HEK293 (cell line): ENCODE results near the gene AGO4.
A peak's percentile ranks its signal among the peaks of the same experiment; 100 is the strongest.

Source experiments
- BCL11A ChIP-seq: fragments of 450-650 bp; formaldehyde crosslinking; IDR thresholded peaks from 2 replicates; pipeline ENCODE4 v1.5.1; 2016; ENCODE audit warnings: low read depth, missing biosample characterization, missing genetic modification characterization
- GLIS2 ChIP-seq: fragments of 450-650 bp; formaldehyde crosslinking; IDR thresholded peaks from 2 replicates; pipeline ENCODE4 v1.5.1; 2016; ENCODE audit warnings: missing biosample characterization, missing genetic modification characterization
- IKZF3 ChIP-seq: fragments of 450-650 bp; IDR thresholded peaks from 2 replicates; pipeline ENCODE4 v1.5.0; 2018; ENCODE audit warnings: missing biosample characterization, mild to moderate bottlenecking, missing genetic modification characterization, moderate library complexity
- KLF1 ChIP-seq: fragments of 450-650 bp; formaldehyde crosslinking; IDR thresholded peaks from 2 replicates; pipeline ENCODE4 v1.5.1; 2016; ENCODE audit warnings: missing biosample characterization, missing genetic modification characterization
- KLF8 ChIP-seq: fragments of 450-650 bp; formaldehyde crosslinking; IDR thresholded peaks from 2 replicates; pipeline ENCODE4 v1.5.1; 2016; ENCODE audit warnings: missing biosample characterization, missing genetic modification characterization
- SP3 ChIP-seq: fragments of 450-650 bp; formaldehyde crosslinking; IDR thresholded peaks from 2 replicates; pipeline ENCODE4 v1.5.1; 2016; ENCODE audit warnings: missing biosample characterization, missing genetic modification characterization
- SP7 ChIP-seq: fragments of 450-650 bp; formaldehyde crosslinking; IDR thresholded peaks from 2 replicates; pipeline ENCODE4 v1.5.1; 2016; ENCODE audit warnings: missing biosample characterization, missing genetic modification characterization
- TSHZ1 ChIP-seq: fragments of 450-650 bp; formaldehyde crosslinking; IDR thresholded peaks from 2 replicates; pipeline ENCODE4 v1.5.1; 2016; ENCODE audit warnings: missing biosample characterization, missing genetic modification characterization, borderline replicate concordance
- YY1 ChIP-seq: fragments of 450-650 bp; formaldehyde crosslinking; IDR thresholded peaks from 2 replicates; pipeline ENCODE4 v1.5.1; 2018; ENCODE audit warnings: missing biosample characterization, missing genetic modification characterization
- ZBTB17 ChIP-seq: fragments of 450-650 bp; formaldehyde crosslinking; IDR thresholded peaks from 2 replicates; pipeline ENCODE4 v1.5.1; 2016; ENCODE audit warnings: missing biosample characterization, missing genetic modification characterization
- ZFP37 ChIP-seq: fragments of 450-650 bp; formaldehyde crosslinking; IDR thresholded peaks from 2 replicates; pipeline ENCODE4 v1.5.1; 2016; ENCODE audit warnings: missing biosample characterization, missing genetic modification characterization
- ZNF548 ChIP-seq: fragments of 450-650 bp; formaldehyde crosslinking; IDR thresholded peaks from 2 replicates; pipeline ENCODE4 v1.5.1; 2016; ENCODE audit warnings: missing biosample characterization, missing genetic modification characterization
- ZNF660 ChIP-seq: fragments of 450-650 bp; IDR thresholded peaks from 2 replicates; pipeline ENCODE4 v1.5.1; 2018; ENCODE audit warnings: missing biosample characterization, mild to moderate bottlenecking, missing genetic modification characterization
- ZNF785 ChIP-seq: fragments of 450-650 bp; formaldehyde crosslinking; IDR thresholded peaks from 2 replicates; pipeline ENCODE4 v1.5.1; 2016; ENCODE audit warnings: missing biosample characterization, missing genetic modification characterization
- ZNF843 ChIP-seq: fragments of 450-650 bp; formaldehyde crosslinking; IDR thresholded peaks from 2 replicates; pipeline ENCODE4 v1.5.1; 2016; ENCODE audit warnings: missing biosample characterization, missing genetic modification characterization
- ZSCAN16 ChIP-seq: fragments of 450-650 bp; formaldehyde crosslinking; IDR thresholded peaks from 2 replicates; pipeline ENCODE4 v1.5.1; 2016; ENCODE audit warnings: missing biosample characterization, missing genetic modification characterization
- ZSCAN30 ChIP-seq: fragments of 450-650 bp; IDR thresholded peaks from 2 replicates; pipeline ENCODE4 v1.5.1; 2018; ENCODE audit warnings: missing biosample characterization, mild to moderate bottlenecking, missing genetic modification characterization, moderate library complexity
- TF ChIP-seq, protein P1 (sequence below): fragments of 450-650 bp; formaldehyde crosslinking; IDR thresholded peaks from 2 replicates; pipeline ENCODE4 v1.5.1; 2016; ENCODE audit warnings: missing biosample characterization, missing genetic modification characterization, borderline replicate concordance
- TF ChIP-seq, protein P2 (sequence below): IDR thresholded peaks from 2 replicates; pipeline ENCODE4 v1.6.1; 2011; ENCODE audit warnings: mild to moderate bottlenecking, low read depth, low read length, borderline replicate concordance
- TF ChIP-seq, protein P3 (sequence below): fragments of 450-650 bp; formaldehyde crosslinking; IDR thresholded peaks from 2 replicates; pipeline ENCODE4 v1.5.1; 2016; ENCODE audit warnings: missing biosample characterization, missing genetic modification characterization
- TF ChIP-seq, protein P4 (sequence below): fragments of 450-650 bp; formaldehyde crosslinking; IDR thresholded peaks from 2 replicates; pipeline ENCODE4 v1.5.1; 2016; ENCODE audit warnings: missing biosample characterization, missing genetic modification characterization
- TF ChIP-seq, protein P5 (sequence below): fragments of 450-650 bp; formaldehyde crosslinking; IDR thresholded peaks from 2 replicates; pipeline ENCODE4 v1.5.1; 2016; ENCODE audit warnings: missing biosample characterization, missing genetic modification characterization

Gene AGO4

DNA sequence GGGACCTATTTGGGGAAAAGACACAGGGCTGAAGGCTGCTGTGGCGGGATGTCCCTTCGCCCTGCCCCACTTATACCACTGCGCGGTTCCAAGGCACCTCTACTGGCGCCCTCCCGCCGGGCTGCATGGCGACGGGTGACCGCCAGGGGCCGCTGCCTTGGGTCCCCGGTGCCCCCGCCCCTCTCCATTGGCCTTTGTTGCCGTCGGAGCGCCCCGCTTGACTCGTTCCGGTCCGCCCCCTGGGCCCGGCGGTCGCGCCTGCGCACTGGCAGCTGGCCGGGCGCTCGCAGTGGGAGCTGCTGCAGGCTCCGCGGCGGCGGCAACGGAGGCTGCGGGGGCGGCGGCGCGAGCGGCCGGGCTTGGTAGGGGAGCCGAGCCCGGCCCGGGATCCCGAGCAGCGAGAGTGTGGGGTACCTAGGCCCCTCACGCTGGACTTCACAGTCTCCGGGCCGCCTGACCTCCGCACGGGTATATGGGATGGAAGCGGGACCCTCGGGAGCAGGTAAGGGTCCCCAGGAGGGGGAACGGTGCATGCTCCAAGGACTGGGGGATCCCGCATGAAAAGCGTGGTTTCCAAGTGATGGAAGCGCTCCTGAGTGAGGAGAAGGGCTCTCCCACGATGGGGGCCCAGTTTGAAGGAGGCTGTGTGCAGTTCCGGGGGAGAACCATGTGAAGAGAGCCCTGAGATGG is 75.3 kb downstream of the AGO4 start, which contains the start of gene AGO1 (continued):
- TF ChIP-seq ZNF843 (tag by site-specific recombination) (no peak), KLF1 (peak; percentile 49; the same call in 1 of the 2 replicates), ZNF660 (peak; percentile 79), BCL11A (tag by site-specific recombination) (0 out of 2 replicates have a peak, but pooled peaks have one; percentile 18), SP3 (peak; percentile 58), ZNF548 (no peak), TSHZ1 (tag by site-specific recombination) (no peak), ZSCAN16 (tag by site-specific recombination) (no peak), ZNF785 (tag by site-specific recombination) (no peak), ZSCAN30 (tag by site-specific recombination) (peak; percentile 63), GLIS2 (tag by site-specific recombination) (peak; percentile 90), ZFP37 (tag by site-specific recombination) (no peak; the same call in 1 of the 2 replicates), ZBTB17 (tag by site-specific recombination) (no peak; the same call in 1 of the 2 replicates), KLF8 (tag by site-specific recombination) (peak; percentile 58; the same call in 1 of the 2 replicates), IKZF3 (tag by site-specific recombination) (no peak), YY1 (0 out of 2 replicates have a peak, but pooled peaks have one; percentile 40), SP7 (peak; percentile 55)
- TF ChIP-seq, protein P1, sequence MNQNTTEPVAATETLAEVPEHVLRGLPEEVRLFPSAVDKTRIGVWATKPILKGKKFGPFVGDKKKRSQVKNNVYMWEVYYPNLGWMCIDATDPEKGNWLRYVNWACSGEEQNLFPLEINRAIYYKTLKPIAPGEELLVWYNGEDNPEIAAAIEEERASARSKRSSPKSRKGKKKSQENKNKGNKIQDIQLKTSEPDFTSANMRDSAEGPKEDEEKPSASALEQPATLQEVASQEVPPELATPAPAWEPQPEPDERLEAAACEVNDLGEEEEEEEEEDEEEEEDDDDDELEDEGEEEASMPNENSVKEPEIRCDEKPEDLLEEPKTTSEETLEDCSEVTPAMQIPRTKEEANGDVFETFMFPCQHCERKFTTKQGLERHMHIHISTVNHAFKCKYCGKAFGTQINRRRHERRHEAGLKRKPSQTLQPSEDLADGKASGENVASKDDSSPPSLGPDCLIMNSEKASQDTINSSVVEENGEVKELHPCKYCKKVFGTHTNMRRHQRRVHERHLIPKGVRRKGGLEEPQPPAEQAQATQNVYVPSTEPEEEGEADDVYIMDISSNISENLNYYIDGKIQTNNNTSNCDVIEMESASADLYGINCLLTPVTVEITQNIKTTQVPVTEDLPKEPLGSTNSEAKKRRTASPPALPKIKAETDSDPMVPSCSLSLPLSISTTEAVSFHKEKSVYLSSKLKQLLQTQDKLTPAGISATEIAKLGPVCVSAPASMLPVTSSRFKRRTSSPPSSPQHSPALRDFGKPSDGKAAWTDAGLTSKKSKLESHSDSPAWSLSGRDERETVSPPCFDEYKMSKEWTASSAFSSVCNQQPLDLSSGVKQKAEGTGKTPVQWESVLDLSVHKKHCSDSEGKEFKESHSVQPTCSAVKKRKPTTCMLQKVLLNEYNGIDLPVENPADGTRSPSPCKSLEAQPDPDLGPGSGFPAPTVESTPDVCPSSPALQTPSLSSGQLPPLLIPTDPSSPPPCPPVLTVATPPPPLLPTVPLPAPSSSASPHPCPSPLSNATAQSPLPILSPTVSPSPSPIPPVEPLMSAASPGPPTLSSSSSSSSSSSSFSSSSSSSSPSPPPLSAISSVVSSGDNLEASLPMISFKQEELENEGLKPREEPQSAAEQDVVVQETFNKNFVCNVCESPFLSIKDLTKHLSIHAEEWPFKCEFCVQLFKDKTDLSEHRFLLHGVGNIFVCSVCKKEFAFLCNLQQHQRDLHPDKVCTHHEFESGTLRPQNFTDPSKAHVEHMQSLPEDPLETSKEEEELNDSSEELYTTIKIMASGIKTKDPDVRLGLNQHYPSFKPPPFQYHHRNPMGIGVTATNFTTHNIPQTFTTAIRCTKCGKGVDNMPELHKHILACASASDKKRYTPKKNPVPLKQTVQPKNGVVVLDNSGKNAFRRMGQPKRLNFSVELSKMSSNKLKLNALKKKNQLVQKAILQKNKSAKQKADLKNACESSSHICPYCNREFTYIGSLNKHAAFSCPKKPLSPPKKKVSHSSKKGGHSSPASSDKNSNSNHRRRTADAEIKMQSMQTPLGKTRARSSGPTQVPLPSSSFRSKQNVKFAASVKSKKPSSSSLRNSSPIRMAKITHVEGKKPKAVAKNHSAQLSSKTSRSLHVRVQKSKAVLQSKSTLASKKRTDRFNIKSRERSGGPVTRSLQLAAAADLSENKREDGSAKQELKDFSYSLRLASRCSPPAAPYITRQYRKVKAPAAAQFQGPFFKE (tag by site-specific recombination) = no peak
- TF ChIP-seq, protein P2, sequence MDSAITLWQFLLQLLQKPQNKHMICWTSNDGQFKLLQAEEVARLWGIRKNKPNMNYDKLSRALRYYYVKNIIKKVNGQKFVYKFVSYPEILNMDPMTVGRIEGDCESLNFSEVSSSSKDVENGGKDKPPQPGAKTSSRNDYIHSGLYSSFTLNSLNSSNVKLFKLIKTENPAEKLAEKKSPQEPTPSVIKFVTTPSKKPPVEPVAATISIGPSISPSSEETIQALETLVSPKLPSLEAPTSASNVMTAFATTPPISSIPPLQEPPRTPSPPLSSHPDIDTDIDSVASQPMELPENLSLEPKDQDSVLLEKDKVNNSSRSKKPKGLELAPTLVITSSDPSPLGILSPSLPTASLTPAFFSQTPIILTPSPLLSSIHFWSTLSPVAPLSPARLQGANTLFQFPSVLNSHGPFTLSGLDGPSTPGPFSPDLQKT = no peak
- TF ChIP-seq, protein P3, sequence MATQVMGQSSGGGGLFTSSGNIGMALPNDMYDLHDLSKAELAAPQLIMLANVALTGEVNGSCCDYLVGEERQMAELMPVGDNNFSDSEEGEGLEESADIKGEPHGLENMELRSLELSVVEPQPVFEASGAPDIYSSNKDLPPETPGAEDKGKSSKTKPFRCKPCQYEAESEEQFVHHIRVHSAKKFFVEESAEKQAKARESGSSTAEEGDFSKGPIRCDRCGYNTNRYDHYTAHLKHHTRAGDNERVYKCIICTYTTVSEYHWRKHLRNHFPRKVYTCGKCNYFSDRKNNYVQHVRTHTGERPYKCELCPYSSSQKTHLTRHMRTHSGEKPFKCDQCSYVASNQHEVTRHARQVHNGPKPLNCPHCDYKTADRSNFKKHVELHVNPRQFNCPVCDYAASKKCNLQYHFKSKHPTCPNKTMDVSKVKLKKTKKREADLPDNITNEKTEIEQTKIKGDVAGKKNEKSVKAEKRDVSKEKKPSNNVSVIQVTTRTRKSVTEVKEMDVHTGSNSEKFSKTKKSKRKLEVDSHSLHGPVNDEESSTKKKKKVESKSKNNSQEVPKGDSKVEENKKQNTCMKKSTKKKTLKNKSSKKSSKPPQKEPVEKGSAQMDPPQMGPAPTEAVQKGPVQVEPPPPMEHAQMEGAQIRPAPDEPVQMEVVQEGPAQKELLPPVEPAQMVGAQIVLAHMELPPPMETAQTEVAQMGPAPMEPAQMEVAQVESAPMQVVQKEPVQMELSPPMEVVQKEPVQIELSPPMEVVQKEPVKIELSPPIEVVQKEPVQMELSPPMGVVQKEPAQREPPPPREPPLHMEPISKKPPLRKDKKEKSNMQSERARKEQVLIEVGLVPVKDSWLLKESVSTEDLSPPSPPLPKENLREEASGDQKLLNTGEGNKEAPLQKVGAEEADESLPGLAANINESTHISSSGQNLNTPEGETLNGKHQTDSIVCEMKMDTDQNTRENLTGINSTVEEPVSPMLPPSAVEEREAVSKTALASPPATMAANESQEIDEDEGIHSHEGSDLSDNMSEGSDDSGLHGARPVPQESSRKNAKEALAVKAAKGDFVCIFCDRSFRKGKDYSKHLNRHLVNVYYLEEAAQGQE = 0 out of 2 replicates have a peak, but pooled peaks have one; percentile 30
- TF ChIP-seq, protein P4, sequence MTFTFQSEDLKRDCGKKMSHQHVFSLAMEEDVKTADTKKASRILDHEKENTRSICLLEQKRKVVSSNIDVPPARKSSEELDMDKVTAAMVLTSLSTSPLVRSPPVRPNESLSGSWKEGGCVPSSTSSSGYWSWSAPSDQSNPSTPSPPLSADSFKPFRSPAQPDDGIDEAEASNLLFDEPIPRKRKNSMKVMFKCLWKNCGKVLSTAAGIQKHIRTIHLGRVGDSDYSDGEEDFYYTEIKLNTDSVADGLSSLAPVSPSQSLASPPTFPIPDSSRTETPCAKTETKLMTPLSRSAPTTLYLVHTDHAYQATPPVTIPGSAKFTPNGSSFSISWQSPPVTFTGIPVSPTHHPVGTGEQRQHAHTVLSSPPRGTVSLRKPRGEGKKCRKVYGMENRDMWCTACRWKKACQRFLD (tag by site-specific recombination) = no peak
- TF ChIP-seq, protein P5, sequence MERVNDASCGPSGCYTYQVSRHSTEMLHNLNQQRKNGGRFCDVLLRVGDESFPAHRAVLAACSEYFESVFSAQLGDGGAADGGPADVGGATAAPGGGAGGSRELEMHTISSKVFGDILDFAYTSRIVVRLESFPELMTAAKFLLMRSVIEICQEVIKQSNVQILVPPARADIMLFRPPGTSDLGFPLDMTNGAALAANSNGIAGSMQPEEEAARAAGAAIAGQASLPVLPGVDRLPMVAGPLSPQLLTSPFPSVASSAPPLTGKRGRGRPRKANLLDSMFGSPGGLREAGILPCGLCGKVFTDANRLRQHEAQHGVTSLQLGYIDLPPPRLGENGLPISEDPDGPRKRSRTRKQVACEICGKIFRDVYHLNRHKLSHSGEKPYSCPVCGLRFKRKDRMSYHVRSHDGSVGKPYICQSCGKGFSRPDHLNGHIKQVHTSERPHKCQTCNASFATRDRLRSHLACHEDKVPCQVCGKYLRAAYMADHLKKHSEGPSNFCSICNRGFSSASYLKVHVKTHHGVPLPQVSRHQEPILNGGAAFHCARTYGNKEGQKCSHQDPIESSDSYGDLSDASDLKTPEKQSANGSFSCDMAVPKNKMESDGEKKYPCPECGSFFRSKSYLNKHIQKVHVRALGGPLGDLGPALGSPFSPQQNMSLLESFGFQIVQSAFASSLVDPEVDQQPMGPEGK (tag by site-specific recombination) = peak; percentile 93
